NCI-H510A (cell line): ENCODE results near the gene RACK1.
"Not testable (repeated sequence)": the region's sequence is repeated elsewhere in the genome, so short reads cannot be mapped to it uniquely, and the experiment has no call there.

ENCODE experiments used
- DNase-seq: peaks from one replicate; lab custom pipeline; 2025; lab: John Stamatoyannopoulos, UW

RACK1 gene

DNA sequence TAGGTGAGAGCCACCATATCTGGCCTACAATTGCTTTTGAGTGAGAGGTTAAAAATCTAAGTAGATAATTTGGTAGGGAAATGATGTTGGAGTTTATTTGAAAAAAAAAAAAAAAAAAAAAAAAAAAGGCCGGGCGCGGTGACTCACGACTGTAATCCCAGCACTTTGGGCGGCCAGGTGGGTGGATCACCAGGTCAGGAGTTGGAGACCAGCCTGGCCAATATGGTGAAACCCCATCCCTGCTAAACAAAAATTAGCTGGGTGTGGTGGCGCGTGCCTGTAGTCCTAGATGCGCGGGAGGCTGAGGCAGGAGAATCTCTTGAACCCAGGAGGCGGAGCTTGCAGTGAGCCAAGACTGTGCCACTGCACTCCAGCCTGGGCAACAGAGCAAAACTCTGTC, 29.5 kb downstream of the RACK1 start:
- DNase-seq, result not testable (repeated sequence)

GRCh38 chr5:181212934-181213333, 30.8 kb downstream of the RACK1 start:
- DNase-seq, result no peak

DNA sequence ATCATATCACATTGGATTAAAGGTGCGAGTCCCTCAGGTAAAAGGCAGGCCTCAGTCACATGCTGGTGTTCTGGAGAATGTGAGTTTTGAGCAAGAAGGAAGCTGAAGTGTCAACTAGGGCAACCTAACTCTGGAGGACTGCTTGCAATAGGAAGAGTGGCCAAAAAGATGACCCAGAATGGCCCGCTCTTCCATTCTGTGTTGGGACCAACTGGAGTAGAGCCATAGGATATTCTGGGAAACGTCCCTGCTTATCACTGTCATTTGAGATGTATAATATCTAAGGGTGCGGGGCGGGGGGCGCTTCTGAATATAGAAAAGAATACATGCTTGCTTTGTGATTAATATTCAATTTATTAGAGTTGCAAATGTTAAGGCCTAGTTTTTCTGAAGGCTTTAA, 31.6 kb downstream of the RACK1 start:
- no peak for DNase-seq

DNA sequence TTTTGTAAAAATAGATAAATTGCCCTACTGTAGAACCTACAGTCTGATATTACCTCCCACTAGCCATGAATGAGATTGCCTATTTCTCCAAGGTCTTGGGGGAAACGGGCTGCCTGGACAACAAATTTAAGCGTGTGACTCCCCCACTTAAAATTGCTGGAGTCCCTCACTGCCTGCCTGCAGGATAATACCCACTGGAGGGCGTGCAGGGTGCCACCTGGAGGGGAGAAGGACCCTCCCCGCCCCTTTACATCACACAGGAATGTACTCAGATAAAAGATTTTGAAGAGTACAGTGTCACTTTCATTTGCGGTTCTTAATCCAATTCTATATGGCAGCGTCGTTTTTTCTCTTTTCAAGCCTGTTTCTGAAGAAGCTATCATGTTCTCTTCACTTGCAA, 32.5 kb downstream of the RACK1 start:
- no peak for DNase-seq

- DNase-seq, result not testable (repeated sequence)
Observed at GRCh38 chr5:181210698-181211097, 33.0 kb downstream of the RACK1 start.

DNA sequence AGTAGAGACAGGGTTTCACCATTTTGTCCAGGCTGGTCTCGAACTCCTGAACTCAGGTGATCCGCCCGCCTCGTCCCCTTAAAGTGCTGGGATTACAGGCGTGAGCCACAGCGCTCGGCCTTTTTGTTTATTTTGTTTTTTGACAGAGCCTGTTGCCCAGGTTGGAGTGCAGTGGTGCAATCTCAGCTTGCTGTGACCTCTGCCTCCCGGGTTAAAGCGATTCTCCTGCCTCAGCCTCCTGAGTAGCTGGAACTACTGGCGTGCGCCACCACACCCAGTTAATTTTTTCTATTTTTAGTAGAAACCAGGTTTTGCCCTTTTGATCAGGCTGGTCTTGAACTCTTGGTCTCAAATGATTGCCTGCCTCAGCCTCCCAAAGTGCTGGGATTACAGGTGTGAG, 33.6 kb downstream of the RACK1 start:
- not testable (repeated sequence) for DNase-seq

- not testable (repeated sequence) for DNase-seq
Observed at GRCh38 chr5:181209006-181209405, 34.7 kb downstream of the RACK1 start.

GRCh38 chr5:181207960-181208253, 35.8 kb downstream of the RACK1 start:
- DNase-seq, result no peak

DNA sequence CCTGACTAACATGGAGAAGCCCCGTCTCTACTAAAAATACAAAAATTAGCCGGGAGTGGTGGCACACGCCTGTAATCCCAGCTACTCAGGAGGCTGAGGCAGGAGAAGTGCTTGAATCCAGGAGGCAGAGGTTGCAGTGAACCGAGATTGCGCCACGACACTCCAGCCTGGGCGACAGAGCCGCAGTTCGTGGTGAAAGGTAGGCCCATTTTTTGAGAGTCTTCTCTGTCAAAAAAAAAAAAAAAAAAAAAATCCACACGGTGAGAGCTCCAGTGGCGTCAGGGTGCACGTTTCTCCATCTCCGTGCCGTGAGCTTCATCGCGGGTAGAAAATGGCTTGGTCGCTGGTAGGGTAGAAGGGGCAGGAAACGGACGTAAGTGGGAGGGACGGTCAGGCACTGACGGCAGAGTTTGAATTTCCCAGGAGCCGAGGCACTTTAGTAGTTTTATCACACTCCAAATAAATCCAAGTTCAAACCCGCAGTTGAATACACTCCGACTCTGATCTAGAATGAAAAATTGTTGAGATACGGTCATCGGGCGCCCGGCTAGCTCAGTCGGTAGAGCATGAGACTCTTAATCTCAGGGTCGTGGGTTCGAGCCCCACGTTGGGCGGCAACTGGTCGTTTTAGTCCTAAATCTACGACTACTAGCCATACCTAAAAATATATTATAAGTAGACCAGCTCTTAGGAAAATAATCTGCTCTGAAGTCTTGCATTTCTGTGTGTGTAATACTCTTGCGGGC, 36.3 kb downstream of the RACK1 start:
- DNase-seq, result no peak

DNA sequence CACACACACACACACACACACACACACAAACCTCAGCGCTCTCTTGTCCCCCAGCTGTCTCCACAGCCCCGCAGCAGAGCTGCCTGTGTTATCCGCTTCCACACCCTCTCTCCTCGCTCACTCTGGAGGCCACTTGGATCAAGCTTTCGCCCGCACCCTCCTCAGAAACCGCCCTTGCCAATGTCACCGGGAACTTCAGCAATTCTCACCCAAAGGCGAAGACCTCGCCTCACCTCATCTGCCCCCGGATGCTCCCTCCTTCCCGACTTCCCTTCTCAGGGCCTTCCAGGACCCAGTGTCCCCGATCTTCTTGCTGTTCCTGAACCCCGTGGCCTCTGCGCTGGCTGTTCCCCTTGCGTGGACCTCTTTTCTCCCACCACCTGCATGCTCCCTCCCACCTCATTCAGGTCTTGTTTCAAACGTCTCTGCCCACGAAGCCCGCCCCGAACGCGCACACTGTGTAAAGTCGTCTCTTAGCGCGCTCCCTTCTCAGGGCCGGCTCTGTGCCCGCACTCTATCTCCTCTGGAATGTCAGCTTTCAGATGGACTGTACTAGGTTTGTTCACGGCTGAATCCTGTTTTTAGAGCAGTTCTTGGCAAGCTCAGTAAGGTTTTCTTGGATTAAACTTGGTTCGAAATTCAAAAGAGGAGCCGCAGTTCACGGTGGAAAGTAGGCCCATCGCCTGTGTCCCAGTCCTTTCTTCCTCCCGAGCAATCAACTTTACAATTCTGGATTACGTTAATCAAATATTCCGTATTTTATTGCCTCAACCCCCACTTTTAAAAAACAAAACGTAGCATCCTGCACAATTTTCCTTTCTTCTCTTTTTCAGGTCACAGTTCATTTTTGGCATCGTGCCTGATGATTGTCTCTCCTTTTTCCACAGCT, 37.7 kb downstream of the RACK1 start:
- no peak for DNase-seq

- no peak for DNase-seq
Observed at GRCh38 chr5:181204826-181205760, 38.6 kb downstream of the RACK1 start, which contains the start of gene TRIM7. TRIM7 (minus strand) TSS chr5:181205196; CDS start chr5:181205110, 86 bp downstream.

DNA sequence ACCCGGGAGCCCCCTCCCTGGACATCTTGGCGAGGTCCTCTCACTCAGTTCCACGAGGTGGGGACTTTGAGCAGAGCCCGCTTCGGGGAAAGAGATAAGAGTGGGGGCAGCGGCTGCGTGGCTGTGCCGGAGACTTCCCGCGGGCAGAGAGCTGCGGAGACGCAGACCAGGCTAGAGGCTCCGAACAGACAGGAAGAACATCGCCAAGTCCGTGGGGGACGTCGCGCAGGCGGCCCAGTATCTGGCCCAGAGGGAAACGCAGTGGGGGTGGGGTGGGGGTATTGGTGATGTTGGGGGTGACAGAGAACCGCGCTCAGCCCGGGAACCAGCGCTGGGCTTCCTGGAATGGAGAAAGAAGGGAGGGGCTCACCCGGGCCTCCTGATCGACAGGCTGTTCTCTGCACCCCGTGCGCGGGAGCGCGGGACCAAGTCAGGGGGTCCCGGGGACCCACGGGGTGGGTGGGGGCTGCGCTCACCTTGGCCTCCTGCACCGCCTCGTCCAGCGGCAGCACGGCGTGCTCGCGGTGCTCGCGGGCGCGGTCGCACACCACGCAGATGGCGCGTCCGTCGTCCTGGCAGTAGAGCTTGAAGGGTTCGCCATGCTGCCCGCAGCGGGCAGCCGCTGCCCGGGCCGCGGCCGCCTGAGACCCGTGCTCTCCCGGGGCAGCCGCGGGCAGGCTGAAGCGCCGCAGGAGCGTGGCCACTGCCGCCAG, 39.4 kb downstream of the RACK1 start:
- DNase-seq, result no peak

DNA sequence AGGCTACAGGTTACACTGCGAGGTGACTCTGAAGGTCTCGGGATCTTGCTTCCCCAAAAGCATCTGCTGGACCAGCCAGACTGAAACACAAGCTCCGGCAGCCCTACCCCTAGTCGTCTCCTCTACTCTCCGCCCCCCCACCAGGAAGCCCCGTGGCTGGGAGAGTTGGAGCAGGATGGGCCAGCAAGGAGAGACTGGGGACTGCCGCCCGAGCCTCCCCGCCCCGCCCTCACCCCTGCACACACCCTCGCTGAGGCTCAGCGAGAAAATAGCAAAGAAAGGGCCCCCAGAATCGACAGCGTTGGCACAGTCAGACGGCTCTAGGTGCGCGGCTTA, 40.0 kb downstream of the RACK1 start:
- no peak for DNase-seq

DNA sequence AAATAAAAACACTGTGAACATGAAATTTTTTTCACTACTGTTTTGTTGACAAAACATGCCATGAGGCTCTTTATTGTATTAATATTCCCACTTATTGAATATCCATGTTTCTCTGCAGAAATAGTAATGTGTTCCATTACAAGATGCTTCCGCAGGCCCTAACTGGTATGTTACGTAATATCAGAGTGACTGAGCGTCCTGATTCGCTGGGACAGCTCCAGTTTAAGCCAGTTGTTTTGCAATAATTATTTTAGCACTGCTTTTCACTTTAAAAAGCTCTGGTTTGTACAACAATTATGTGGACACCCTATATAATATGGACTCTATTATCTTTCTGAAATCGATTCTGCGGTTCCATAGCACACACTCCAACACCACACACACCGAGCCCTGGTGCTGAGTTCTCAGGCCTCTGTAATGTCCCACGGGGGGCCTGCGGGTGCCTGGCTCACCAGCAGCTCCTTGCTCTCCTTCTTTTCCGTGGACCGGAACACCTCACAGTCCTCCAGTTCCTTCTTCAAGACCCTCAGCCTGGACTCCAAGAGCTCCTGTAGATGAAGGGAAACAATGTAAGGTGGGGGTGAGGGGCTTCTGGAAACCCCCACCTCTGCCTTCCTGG, 40.5 kb downstream of the RACK1 start:
- no peak for DNase-seq

- DNase-seq, result no peak
Observed at GRCh38 chr5:181200816-181201215, 42.9 kb downstream of the RACK1 start.

DNA sequence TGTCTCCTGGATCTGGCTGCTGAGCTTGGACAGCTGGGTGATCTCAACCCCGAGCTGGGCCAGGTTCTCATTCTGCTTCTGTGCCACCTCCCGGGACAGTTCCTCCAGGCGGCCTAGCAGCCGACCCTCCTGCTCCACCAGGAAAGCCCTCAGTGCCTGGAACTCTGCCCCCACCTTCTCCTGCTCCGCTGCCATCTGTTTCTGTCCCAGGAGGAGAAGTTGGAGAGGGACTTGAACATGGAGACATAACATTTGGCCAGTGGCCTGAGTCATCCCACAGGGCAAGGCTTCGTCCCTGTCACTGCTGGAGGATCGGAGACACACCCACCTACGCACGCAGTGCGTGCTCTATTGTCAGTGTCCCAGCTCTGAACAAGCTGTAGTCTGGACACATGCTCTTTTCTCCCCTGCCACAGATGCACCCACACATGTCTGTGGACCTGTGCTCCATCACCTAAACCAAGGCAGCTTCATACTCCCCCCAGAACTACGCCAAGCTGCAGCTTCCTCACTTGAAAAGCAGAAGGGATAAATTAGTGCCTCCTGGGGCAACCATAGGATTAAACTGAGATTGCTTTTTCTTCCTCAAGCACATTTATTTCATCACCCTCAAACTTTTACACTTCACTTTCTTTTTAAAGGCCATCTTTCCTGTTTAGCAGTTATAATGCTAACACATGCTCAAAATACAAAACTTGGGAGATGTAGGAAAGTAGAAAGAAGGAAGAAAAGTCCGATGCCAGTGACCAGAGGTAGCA, 43.6 kb downstream of the RACK1 start:
- no peak for DNase-seq

DNA sequence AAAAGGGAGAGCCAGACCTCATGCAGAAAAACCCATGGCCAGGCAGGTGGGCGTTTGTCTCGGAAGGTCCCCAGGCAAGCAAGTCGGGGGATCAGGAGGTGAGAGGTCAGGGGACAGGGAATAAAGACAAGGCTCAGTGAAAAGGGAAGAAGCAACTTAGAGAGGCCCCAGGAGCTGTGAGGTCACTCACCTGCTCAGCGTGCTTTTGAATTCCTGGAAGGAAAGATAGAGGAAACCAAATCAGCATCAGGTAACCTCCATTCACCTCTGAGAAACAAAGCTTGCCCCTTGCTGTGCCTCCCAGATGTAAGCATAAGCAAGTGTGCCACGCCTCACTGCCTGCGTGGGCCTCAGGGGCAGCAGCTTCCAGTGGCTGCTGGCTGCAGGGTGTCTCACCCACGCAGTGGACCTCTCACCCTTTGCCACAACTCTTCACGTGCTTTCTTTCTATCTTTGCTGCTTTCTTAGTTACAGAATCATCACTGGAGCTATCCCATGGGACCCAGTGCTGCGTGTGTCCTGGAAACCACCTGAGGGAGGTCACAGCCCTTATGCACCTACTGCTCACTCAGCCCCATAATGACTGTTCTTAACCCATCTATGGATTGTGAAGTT, 44.7 kb downstream of the RACK1 start:
- DNase-seq, result no peak

GRCh38 chr5:181198106-181198685, 45.5 kb downstream of the RACK1 start:
- DNase-seq, result no peak

GRCh38 chr5:181197326-181197951, 46.3 kb downstream of the RACK1 start:
- DNase-seq, result no peak
